ENCODE data around the gene GSTA3.
"Not testable (repeated sequence)": the region's sequence is repeated elsewhere in the genome, so short reads cannot be mapped to it uniquely, and the experiment has no call there.

GSTA3 gene

GRCh38 chr6:52858416-52858815 is 51.1 kb downstream of the GSTA3 start:
- DNase-seq = no peak

- not testable (repeated sequence) for DNase-seq
These were observed 53.4 kb downstream of the GSTA3 start for GRCh38 chr6:52856137-52856536.

GRCh38 chr6:52849137-52849536 is 60.4 kb downstream of the GSTA3 start:
- DNase-seq = no peak
